ENCODE data around the gene TSKU. TPM values are rescaled to one million over a fixed set of nuclear protein-coding genes. Genes with fewer than 3 reads are reported as not detected.

The TSKU gene
- total RNA-seq, 1 donor from 2014 or later: 84.0 TPM

DNA sequence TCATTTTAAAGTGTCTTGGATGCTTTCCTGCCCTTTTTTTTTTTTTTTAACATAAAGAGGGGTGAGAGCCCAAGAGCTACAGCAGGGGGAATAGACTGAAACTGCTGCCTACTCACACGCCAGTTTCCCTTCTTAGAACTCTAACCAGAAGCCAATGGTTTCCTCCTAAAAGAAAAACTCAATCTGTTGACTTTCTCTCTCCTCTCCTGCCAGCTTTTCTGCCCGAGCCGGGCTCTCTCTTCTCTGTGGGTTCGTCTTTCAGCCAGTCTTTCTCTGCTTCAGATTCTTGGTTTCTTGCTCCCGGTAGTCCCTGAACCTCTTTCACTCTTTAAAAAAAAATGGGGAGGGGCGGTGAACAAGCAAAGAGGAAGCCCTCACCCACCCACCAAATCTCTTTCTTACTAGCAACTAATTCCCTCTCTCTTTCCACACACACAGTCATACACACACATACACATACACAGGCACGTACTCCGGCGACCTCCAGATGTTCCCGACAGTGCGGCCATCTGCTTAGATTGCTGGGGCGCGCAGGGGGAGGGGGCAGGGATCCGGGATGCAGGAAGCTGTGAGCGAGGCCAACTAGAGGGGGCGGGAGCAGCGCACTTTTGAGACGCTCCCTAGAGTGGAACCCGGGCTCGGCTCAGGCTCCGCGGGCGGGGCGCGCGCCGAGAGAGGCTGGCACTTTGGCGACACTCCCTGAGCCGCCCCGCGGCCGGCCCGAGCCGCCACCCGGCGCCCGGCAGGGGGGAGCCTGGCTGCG lies 444 bp upstream of the TSKU start:
- H3K4me1 Mint-ChIP-seq (ENCODE audit: unreplicated experiment): peaks cover 60% of the 10 kb centered on the region

GRCh38 chr11:76783896-76784813 lies 999 bp downstream of the TSKU start:
- peak overlapping the region; percentile 83 for H3K27ac Mint-ChIP-seq (ENCODE audit: unreplicated experiment)
- H3K4me3 Mint-ChIP-seq (ENCODE audit: unreplicated experiment): peak overlapping the region; percentile 80
- peaks cover 75% of the 10 kb centered on the region for H3K4me1 Mint-ChIP-seq (ENCODE audit: unreplicated experiment)
- no peaks in the 10 kb centered on the region for H3K36me3 Mint-ChIP-seq (ENCODE audit: unreplicated experiment)
- H3K9me3 Mint-ChIP-seq (ENCODE audit: unreplicated experiment): no peaks in the 10 kb centered on the region
- TF ChIP-seq, protein P1, sequence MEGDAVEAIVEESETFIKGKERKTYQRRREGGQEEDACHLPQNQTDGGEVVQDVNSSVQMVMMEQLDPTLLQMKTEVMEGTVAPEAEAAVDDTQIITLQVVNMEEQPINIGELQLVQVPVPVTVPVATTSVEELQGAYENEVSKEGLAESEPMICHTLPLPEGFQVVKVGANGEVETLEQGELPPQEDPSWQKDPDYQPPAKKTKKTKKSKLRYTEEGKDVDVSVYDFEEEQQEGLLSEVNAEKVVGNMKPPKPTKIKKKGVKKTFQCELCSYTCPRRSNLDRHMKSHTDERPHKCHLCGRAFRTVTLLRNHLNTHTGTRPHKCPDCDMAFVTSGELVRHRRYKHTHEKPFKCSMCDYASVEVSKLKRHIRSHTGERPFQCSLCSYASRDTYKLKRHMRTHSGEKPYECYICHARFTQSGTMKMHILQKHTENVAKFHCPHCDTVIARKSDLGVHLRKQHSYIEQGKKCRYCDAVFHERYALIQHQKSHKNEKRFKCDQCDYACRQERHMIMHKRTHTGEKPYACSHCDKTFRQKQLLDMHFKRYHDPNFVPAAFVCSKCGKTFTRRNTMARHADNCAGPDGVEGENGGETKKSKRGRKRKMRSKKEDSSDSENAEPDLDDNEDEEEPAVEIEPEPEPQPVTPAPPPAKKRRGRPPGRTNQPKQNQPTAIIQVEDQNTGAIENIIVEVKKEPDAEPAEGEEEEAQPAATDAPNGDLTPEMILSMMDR (IDR thresholded peaks at IDR 0.05): no peak
- DNase-seq (ENCODE audit: extremely low spot score, unreplicated experiment): peak; percentile 92
- no peaks in the 10 kb centered on the region for H3K27me3 Mint-ChIP-seq (ENCODE audit: unreplicated experiment)

More for the DNA sequence above, 444 bp upstream of the TSKU start:
- TF ChIP-seq, protein P1 (IDR thresholded peaks at IDR 0.05): no peak
- peak overlapping the region; percentile 99 for H3K27ac Mint-ChIP-seq (ENCODE audit: unreplicated experiment)
- peaks cover 6% of the 10 kb centered on the region for H3K36me3 Mint-ChIP-seq (ENCODE audit: unreplicated experiment)
- no peaks in the 10 kb centered on the region for H3K27me3 Mint-ChIP-seq (ENCODE audit: unreplicated experiment)
- DNase-seq (ENCODE audit: extremely low spot score, unreplicated experiment): peak; percentile 97
- H3K4me3 Mint-ChIP-seq (ENCODE audit: unreplicated experiment): peak overlapping the region; percentile 93
- H3K9me3 Mint-ChIP-seq (ENCODE audit: unreplicated experiment): no peaks in the 10 kb centered on the region

- Mint-ChIP-seq H3K4me3 (ENCODE audit: unreplicated experiment) (peak overlapping the region; percentile 80), H3K9me3 (ENCODE audit: unreplicated experiment) (peaks cover 1% of the 10 kb centered on the region), H3K4me1 (ENCODE audit: unreplicated experiment) (peaks cover 77% of the 10 kb centered on the region), H3K27me3 (ENCODE audit: unreplicated experiment) (no peaks in the 10 kb centered on the region), H3K27ac (ENCODE audit: unreplicated experiment) (peak overlapping the region; percentile 67), H3K36me3 (ENCODE audit: unreplicated experiment) (peaks cover 5% of the 10 kb centered on the region)
- TF ChIP-seq, protein P1 (IDR thresholded peaks at IDR 0.05): no peak
- no peak for DNase-seq (ENCODE audit: extremely low spot score, unreplicated experiment)
Measured at GRCh38 chr11:76785513-76785912, 2.4 kb downstream of the TSKU start.

GRCh38 chr11:76786016-76786415 lies 2.9 kb downstream of the TSKU start:
- Mint-ChIP-seq H3K36me3 (ENCODE audit: unreplicated experiment) (peaks cover 10% of the 10 kb centered on the region), H3K4me1 (ENCODE audit: unreplicated experiment) (peaks cover 77% of the 10 kb centered on the region), H3K4me3 (ENCODE audit: unreplicated experiment) (peak overlapping the region; percentile 80), H3K9me3 (ENCODE audit: unreplicated experiment) (peaks cover 6% of the 10 kb centered on the region), H3K27me3 (ENCODE audit: unreplicated experiment) (no peaks in the 10 kb centered on the region), H3K27ac (ENCODE audit: unreplicated experiment) (peak overlapping the region; percentile 6)
- DNase-seq (ENCODE audit: extremely low spot score, unreplicated experiment): no peak
- TF ChIP-seq, protein P1 (IDR thresholded peaks at IDR 0.05): no peak

Measured in osteocyte (in vitro differentiated cells).